Gastrocnemius medialis (tissue), 4 donors: Measurements from ENCODE around the gene ZNF442. TPM values are rescaled to one million over a fixed set of nuclear protein-coding genes. Genes with fewer than 3 reads are reported as not detected.
A peak's percentile ranks its signal among the peaks of the same experiment; 100 is the strongest.

Source experiments
- ATAC-seq, 2 donors: fragments of 150-250 bp; one replicate each; pipeline ENCODE4 v1.9.1; 2016
- DNase-seq, 2 donors: peaks; one replicate each; pipeline ENCODE4 v3.0.0-alpha.2; 2019
- H3K27ac ChIP-seq, 4 donors: fragments of 200-600 bp; sonication (generic); 1 replicate in 1 of 4; 2 replicates in 3 of 4; pipeline ENCODE4 v1.5.1; 2016 to 2018; ENCODE audit warnings: mild to moderate bottlenecking in 2 of 4, moderate library complexity in 1 of 4
- H3K27me3 ChIP-seq, 3 donors: fragments of 200-600 bp; sonication (generic) in 2 of 3; 1 replicate in 1 of 3; 2 replicates in 2 of 3; pipeline versions ENCODE4 v1.5.1 to v1.6.0; 2016 to 2019; ENCODE audit warnings: mild to moderate bottlenecking in 1 of 3, moderate library complexity in 1 of 3
- H3K36me3 ChIP-seq, 2 donors: fragments of 200-600 bp; sonication (generic) in 1 of 2; one replicate each; pipeline ENCODE4 v1.5.1; 2017 to 2018
- H3K4me1 ChIP-seq, 2 donors: fragments of 200-600 bp; sonication (generic) in 1 of 2; one replicate each; pipeline ENCODE4 v1.5.1; 2016 to 2017; ENCODE audit warnings: mild to moderate bottlenecking in 2 of 2
- H3K4me3 ChIP-seq, 4 donors: fragments of 200-600 bp; sonication (generic) in 3 of 4; 1 replicate in 1 of 4; 2 replicates in 3 of 4; pipeline ENCODE4 v1.5.1; 2016 to 2019; ENCODE audit warnings: mild to moderate bottlenecking in 2 of 4
- H3K9me3 ChIP-seq, 3 donors: fragments of 200-600 bp; sonication (generic) in 2 of 3; 1 replicate in 1 of 3; 2 replicates in 2 of 3; pipeline ENCODE4 v1.5.1; 2016 to 2019
- POLR2A ChIP-seq, 2 donors: fragments of 450-650 bp; IDR thresholded peaks; one replicate each; pipeline ENCODE4 v1.6.1; 2017; ENCODE audit warnings: antibody characterized with exemption in 2 of 2, mild to moderate bottlenecking in 2 of 2, moderate library complexity in 2 of 2
- in situ Hi-C, 4 donors: fragments of 200-750 bp; cut with MboI; loops; one replicate each; pipeline versions ENCODE4 v1.15.0 to v1.8.0; 2017; ENCODE audit warnings: low sequenced_read_pairs in 4 of 4
- intact Hi-C: fragments of 100-400 bp; cut with DNase I; formaldehyde crosslinking; loops from one replicate; pipeline ENCODE4 v1.15.1; 2023; ENCODE audit warnings: low total_unique reads
- total RNA-seq, 4 donors: library from RNA; depleted of rRNA; stranded (reverse); fragments of >200 nt; gene quantifications; one replicate each; pipeline versions ENCODE4 v1.1.0 to v1.2.3, GENCODE V29; 2016
- TF ChIP-seq, protein P1 (sequence below), 5 experiments: fragments of 450-650 bp in 3 of 5; fragments of 200-600 bp in 2 of 5; sonication (generic) in 2 of 5; IDR thresholded peaks in 4 of 5; conservative IDR thresholded peaks in 1 of 5; 1 replicate in 4 of 5; 2 replicates in 1 of 5; pipeline ENCODE4 v1.5.1; 2016 to 2019; ENCODE audit warnings: antibody characterized with exemption in 5 of 5, mild to moderate bottlenecking in 3 of 5, moderate library complexity in 3 of 5

The ZNF442 gene
- total RNA-seq, 4 donors from 2014 or later, result 0.22 to 0.66 (median 0.42) TPM

DNA sequence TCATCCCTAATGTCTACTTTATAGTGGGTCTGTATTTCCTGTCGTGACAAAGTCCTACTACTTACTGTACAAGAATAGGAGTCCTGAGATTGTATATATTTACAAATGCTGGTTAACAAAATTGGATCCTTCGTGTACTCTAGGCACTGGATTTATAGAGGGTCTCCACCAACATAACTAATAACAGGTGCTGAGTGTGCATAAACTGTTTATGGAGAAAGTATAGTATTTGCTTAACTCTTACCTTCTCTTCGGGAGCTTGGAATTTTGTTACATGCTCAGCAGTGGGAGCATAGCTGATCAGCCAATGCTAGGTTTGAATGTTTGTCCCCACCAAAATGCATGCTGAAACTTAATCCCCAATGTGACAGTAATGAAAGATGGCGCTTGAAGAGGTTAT, 12.1 kb downstream of the ZNF442 start:
- H3K9me3 ChIP-seq, result peaks cover 16 to 31% (median 21%) of the 10 kb centered on the region in 3 donors
- DNase-seq, result no peak
- peaks cover 6 to 42% of the 10 kb centered on the region in 2 donors for H3K36me3 ChIP-seq
- H3K27me3 ChIP-seq, result no peaks in the 10 kb centered on the region
- H3K27ac ChIP-seq, result no peak overlapping the region
- in situ Hi-C loops (no loop called here), intact Hi-C loops (no loop called here)
- H3K4me1 ChIP-seq, result no peaks in the 10 kb centered on the region
- TF ChIP-seq POLR2A (IDR thresholded peaks at IDR 0.05), result no peak
- TF ChIP-seq, protein P1, sequence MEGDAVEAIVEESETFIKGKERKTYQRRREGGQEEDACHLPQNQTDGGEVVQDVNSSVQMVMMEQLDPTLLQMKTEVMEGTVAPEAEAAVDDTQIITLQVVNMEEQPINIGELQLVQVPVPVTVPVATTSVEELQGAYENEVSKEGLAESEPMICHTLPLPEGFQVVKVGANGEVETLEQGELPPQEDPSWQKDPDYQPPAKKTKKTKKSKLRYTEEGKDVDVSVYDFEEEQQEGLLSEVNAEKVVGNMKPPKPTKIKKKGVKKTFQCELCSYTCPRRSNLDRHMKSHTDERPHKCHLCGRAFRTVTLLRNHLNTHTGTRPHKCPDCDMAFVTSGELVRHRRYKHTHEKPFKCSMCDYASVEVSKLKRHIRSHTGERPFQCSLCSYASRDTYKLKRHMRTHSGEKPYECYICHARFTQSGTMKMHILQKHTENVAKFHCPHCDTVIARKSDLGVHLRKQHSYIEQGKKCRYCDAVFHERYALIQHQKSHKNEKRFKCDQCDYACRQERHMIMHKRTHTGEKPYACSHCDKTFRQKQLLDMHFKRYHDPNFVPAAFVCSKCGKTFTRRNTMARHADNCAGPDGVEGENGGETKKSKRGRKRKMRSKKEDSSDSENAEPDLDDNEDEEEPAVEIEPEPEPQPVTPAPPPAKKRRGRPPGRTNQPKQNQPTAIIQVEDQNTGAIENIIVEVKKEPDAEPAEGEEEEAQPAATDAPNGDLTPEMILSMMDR (IDR thresholded peaks at IDR 0.05 in 4 of 5, conservative IDR thresholded peaks at IDR 0.05 in 1 of 5), result no peak
- no peak overlapping the region for H3K4me3 ChIP-seq
- ATAC-seq, result no peak

DNA sequence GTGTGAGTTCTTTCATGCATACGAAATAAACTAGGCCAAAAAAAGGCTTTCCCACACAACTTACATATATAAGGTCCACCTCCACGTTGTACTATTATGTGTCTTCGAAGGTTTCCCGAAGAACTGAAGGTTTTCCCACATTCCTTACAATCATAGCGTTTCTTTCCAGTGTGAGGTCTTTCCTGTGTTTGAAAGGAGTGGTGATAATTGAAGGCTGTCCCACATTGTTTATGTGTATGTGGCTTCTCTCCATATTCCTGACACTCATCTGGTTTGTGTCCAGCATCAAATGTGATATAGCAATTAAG, 14.6 kb downstream of the ZNF442 start:
- DNase-seq, result no peak
- Histone ChIP-seq H3K27ac (no peak overlapping the region), H3K4me3 (peak overlapping the region in 1 of 4 donors; percentile 34), H3K4me1 (no peaks in the 10 kb centered on the region), H3K27me3 (no peaks in the 10 kb centered on the region), H3K9me3 (peaks cover 16 to 45% (median 25%) of the 10 kb centered on the region in 3 donors), H3K36me3 (peaks cover 6 to 42% of the 10 kb centered on the region in 2 donors)
- in situ Hi-C loops (no loop called here), intact Hi-C loops (no loop called here)
- TF ChIP-seq POLR2A (IDR thresholded peaks at IDR 0.05), result no peak
- TF ChIP-seq, protein P1 (IDR thresholded peaks at IDR 0.05 in 4 of 5, conservative IDR thresholded peaks at IDR 0.05 in 1 of 5), result no peak
- ATAC-seq, result no peak

DNA sequence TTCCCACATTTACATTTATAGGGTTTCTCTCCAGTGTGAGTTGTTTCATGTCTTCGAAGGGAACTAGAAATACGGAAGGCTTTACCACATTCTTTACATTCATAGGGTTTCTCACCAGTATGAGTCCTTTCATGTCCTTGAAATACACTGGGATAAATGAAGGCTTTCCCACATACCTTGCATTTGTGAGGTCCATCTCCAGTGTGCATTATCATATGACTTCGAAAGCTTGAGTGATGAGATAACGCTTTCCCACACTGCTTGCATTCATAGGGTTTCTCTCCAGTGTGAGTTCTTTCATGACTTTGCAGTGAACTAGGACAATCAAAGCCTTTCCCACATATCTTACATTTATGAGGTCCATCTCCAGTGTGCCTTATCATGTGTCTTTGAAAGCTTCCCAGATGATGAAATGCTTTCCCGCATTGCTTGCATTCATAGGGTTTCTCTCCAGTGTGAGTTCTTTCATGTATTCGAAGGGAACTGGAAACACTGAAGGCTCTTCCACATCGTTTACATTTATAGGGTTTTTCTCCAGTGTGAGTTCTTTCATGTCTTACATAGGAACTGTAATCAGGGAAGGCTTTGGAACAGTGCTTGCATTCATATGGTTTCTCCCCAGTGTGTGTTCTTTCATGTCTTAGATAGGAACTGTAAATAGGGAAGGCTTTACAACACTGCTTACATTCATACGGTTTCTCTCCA, 15.1 kb downstream of the ZNF442 start:
- Histone ChIP-seq H3K36me3 (peaks cover 6 to 42% of the 10 kb centered on the region in 2 donors), H3K4me1 (no peaks in the 10 kb centered on the region)

DNA sequence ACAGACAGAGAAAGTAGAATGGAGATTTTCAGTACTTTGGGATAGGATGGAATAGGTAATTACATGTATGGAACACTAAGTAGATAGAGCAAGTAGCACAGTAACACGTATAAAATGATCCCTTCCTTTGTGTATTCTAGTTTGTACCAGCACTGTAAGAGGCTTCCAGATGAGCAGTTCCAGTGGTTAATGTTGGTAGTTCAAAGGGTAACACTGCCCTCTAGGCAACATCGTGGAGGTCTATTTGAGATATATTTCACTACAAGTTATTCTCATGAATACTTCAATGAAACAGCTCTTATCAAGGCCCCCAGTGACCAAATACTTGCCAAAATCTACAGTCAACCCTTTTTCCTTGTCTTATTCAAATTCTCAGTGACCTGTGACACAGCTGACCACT, 18.6 kb downstream of the ZNF442 start:
- no peaks in the 10 kb centered on the region for H3K4me1 ChIP-seq
- no peak for TF ChIP-seq POLR2A (IDR thresholded peaks at IDR 0.05)
- TF ChIP-seq, protein P1 (IDR thresholded peaks at IDR 0.05 in 4 of 5, conservative IDR thresholded peaks at IDR 0.05 in 1 of 5), result no peak
- no peaks in the 10 kb centered on the region for H3K27me3 ChIP-seq
- ATAC-seq (no peak), DNase-seq (no peak)
- H3K36me3 ChIP-seq, result peaks cover 6 to 28% of the 10 kb centered on the region in 2 donors
- intact Hi-C loops, result no loop called here
- no peak overlapping the region for H3K4me3 ChIP-seq
- in situ Hi-C loops, result no loop called here
- peaks cover 14 to 49% (median 17%) of the 10 kb centered on the region in 3 donors for H3K9me3 ChIP-seq
- no peak overlapping the region for H3K27ac ChIP-seq

More for the DNA sequence above, 15.1 kb downstream of the ZNF442 start:
- Histone ChIP-seq H3K4me3 (peak overlapping the region in 1 of 4 donors; percentile 34), H3K27me3 (no peaks in the 10 kb centered on the region), H3K27ac (no peak overlapping the region), H3K9me3 (peaks cover 16 to 47% (median 25%) of the 10 kb centered on the region in 3 donors)
- no peak for ATAC-seq
- intact Hi-C loops, result no loop called here
- TF ChIP-seq, protein P1 (IDR thresholded peaks at IDR 0.05 in 4 of 5, conservative IDR thresholded peaks at IDR 0.05 in 1 of 5), result no peak
- TF ChIP-seq POLR2A (IDR thresholded peaks at IDR 0.05), result no peak
- in situ Hi-C loops, result no loop called here
- DNase-seq, result no peak
